ENCODE results near the gene SIAH1. TPM values are rescaled to one million over a fixed set of nuclear protein-coding genes. Genes with fewer than 3 reads are reported as not detected.

SIAH1 gene
- total and polyA plus RNA-seq, 2 of the 8 experiments (the other 6 are each of a cell fraction or from before 2014, with no cell fraction given), result 19.5 to 33.9 TPM

- no peak for DNase-seq (ENCODE audit: low read depth in 1 of 2, low spot score in 2 of 2)
- Histone ChIP-seq H3K79me1 (ENCODE audit: low read depth, low read length) (no peaks in the 10 kb centered on the region), H4K8ac (ENCODE audit: extremely low read depth, insufficient read depth, low read length) (no peak overlapping the region), H2BK5ac (ENCODE audit: low read depth, low read length) (no peak overlapping the region), H3K9me3 (ENCODE audit: insufficient read depth in 2 of 2, low read depth in 1 of 2, low read length in 1 of 2) (no peaks in the 10 kb centered on the region), H3K27ac (ENCODE audit: low read depth, low read length) (no peak overlapping the region), H4K20me1 (replicated peaks in 1 of 2; ENCODE audit: control insufficient read depth in 1 of 2, insufficient read depth in 2 of 2, low read length in 2 of 2) (no peaks in the 10 kb centered on the region), H3K23ac (ENCODE audit: insufficient read length) (no peak overlapping the region), H3K4me1 (replicated peaks in 1 of 4; ENCODE audit: control insufficient read depth in 3 of 4, insufficient read depth in 4 of 4, low read length in 3 of 4) (no peaks in the 10 kb centered on the region), H2BK120ac (replicated peaks; ENCODE audit: low read depth, low read length) (no peak overlapping the region), H3K56ac (replicated peaks; ENCODE audit: insufficient read length, low read depth, low read length) (no peak overlapping the region), H4K91ac (replicated peaks; ENCODE audit: insufficient read length, low read length) (no peak overlapping the region), H3K9ac (replicated peaks in 1 of 4; ENCODE audit: extremely low read depth in 1 of 4, low read depth in 3 of 4, low read length in 3 of 4) (no peak overlapping the region), H2BK12ac (ENCODE audit: low read depth, low read length) (no peak overlapping the region), H3K27me3 (replicated peaks in 1 of 4; ENCODE audit: control insufficient read depth in 3 of 4, extremely low read depth in 1 of 4, insufficient read depth in 3 of 4, low read length in 3 of 4) (no peaks in the 10 kb centered on the region), H2AFZ (ENCODE audit: low read length) (no peak overlapping the region), H3K79me2 (ENCODE audit: control insufficient read depth in 1 of 2, insufficient read depth in 2 of 2, low read length in 2 of 2) (no peaks in the 10 kb centered on the region), H3K23me2 (ENCODE audit: low read depth, low read length) (no peaks in the 10 kb centered on the region), H2BK15ac (ENCODE audit: low read length) (no peak overlapping the region), H3K4me2 (ENCODE audit: insufficient read depth in 1 of 2, low read depth in 2 of 2, low read length in 2 of 2) (no peak overlapping the region), H3K4me3 (ENCODE audit: extremely low read depth in 1 of 4, insufficient read depth in 2 of 4, low read depth in 3 of 4, low read length in 4 of 4) (no peak overlapping the region), H3K36me3 (ENCODE audit: control insufficient read depth in 2 of 4, insufficient read depth in 4 of 4, low read length in 3 of 4) (peaks cover 0 to 3% (median 0%) of the 10 kb centered on the region in 4 experiments; a peak in 1 of 8 replicates), H3K18ac (ENCODE audit: extremely low read depth, low read length) (no peak overlapping the region), H2BK20ac (ENCODE audit: low read length) (no peak overlapping the region), H3K14ac (ENCODE audit: insufficient read length) (no peak overlapping the region), H4K5ac (ENCODE audit: insufficient read length, low read depth, low read length) (no peak overlapping the region), H3K4ac (replicated peaks; ENCODE audit: insufficient read length, low read depth, low read length) (no peak overlapping the region), H2AK5ac (ENCODE audit: low read depth, low read length) (no peak overlapping the region; the same call in 1 of the 2 replicates)
- FAIRE-seq, result no peak
- WGBS, 2 experiments (ENCODE audit: extremely low coverage in 1 of 2, insufficient coverage in 1 of 2, insufficient read length in 1 of 2, insufficient replicate concordance in 2 of 2, low coverage in 1 of 2, low lambda C conversion rate in 2 of 2, missing lambda C conversion rate in 1 of 2), result 93% methylated on average over 4 of the region's 4 CpGs; no CpG with 5 or more reads in 1 of the 2 experiments
- ChIA-PET CTCF (ENCODE audit: partially characterized antibody) (interaction anchor here (0.8 kb wide), 1 partner anchor 22 kb away, joined by 4 read pairs; no protein-coding TSS in a partner anchor), POLR2A (ENCODE audit: partially characterized antibody) (no interaction called here)
- TF ChIP-seq SIN3A (conservative IDR thresholded peaks at IDR 0.05 in 1 of 2, IDR thresholded peaks at IDR 0.05 in 1 of 2; ENCODE audit: low read depth in 1 of 2, low read length in 2 of 2), result no peak
- no peak for TF ChIP-seq CHD2 (IDR thresholded peaks at IDR 0.05; ENCODE audit: low read length)
- no peak for TF ChIP-seq MAFK (IDR thresholded peaks at IDR 0.05; ENCODE audit: low read depth, low read length)
- no peak for TF ChIP-seq SUZ12 (IDR thresholded peaks at IDR 0.05; ENCODE audit: low read length)
- no peak for TF ChIP-seq ASH2L (IDR thresholded peaks at IDR 0.05; ENCODE audit: low read length)
- TF ChIP-seq CEBPB (IDR thresholded peaks at IDR 0.05; ENCODE audit: low read depth, low read length), result no peak
- TF ChIP-seq SIX5 (IDR thresholded peaks at IDR 0.05; ENCODE audit: low read depth, low read length), result no peak
- no peak for TF ChIP-seq CTCF (IDR thresholded peaks at IDR 0.05; ENCODE audit: control extremely low read depth in 1 of 3, insufficient read depth in 1 of 3, low read depth in 1 of 3, low read length in 3 of 3)
- TF ChIP-seq HDAC6 (IDR thresholded peaks at IDR 0.05; ENCODE audit: low read depth, low read length), result no peak
- TF ChIP-seq SIRT6 (IDR thresholded peaks at IDR 0.05; ENCODE audit: low read length), result no peak
- TF ChIP-seq POLR2AphosphoS5 (IDR thresholded peaks at IDR 0.05; ENCODE audit: low read depth, low read length), result no peak
Observed at GRCh38 chr16:48310908-48311641, 74.1 kb downstream of the SIAH1 start.

Data from H1 (cell line).